Smooth muscle cell of the brain vasculature (primary cell): ENCODE data around the gene DMTF1.
"Not testable (repeated sequence)": the region's sequence is repeated elsewhere in the genome, so short reads cannot be mapped to it uniquely, and the experiment has no call there.

Experiments
- DNase-seq: peaks from one replicate; pipeline ENCODE4 v3.0.0-alpha.2; 2012; ENCODE audit warnings: low read depth, low spot score

The DMTF1 gene

DNA sequence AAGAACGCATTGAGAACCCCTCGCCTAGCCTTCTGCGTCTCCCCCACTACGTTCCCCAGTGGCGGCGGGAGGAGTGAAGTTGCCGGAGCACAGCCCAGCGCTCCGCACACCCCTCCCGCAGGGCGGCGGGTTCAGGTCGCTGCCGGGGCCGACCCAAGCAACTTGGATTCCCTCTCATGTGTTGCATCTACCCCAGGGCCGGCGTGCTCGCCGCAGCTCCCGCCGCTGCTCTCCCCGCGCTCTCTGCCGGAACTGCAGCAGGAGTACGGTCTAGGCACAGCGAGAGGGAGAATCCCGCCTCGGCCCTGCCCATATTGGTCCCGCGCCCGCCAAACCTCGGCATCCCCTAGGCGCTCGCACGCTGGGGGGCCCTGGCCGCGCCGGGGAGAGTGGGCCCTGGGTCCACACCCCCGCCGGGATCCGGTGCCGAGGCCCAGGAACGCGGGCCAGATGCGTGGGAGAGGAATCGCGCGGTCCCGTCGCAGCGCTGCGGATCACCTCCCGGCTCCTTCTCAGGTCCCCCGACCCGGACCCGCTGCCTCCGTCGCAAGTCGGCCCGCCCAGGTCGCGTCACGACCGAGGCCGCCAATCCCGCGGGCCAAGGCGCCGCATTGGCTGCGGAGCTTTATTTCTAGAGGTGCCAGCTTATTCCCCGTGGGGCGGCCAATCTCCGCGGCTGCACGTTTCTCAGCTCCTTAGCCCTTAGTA lies 67.9 kb downstream of the DMTF1 start:
- DNase-seq, result no peak

DNA sequence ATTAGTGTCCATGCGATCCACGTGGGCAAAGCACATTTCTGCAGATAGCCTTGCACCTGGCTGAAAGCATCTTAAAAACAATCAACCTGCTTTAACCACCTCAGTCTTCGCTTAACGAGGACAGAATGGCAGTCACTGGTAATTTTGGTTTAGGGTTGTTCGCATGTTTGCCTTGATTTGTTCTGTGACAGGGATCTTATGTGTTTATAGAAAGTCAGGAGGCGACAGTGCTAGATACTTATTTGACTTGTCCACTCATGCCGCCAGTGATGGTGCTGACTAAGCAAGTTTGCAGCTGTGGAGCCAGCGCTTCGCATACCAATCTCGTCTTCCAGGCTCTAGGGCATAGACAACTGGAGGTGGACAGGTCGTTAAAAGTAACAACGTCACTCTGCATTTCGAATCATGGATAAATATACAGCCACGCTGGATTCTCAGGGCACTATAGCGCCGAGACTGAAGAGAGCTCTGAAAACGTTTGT lies 68.5 kb downstream of the DMTF1 start:
- no peak for DNase-seq

DNA sequence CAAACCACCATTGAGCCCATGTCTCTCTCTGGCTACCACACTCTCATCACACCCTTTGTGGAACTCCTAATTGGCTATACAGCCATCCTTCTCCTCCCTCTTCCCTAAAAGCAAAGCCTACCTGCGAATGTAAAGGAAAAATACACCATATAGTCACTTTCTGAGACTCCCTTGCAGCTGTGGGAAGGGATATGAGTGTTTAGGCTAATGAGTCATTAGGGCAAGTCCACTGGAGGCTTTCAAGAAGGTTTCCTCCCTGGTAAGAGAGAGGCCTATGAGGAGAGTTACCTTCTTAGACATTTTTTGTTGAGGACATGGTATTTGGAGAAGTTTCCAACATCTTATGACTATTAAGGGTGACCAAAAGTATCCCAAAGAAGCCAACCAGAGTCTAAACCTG lies 71.4 kb downstream of the DMTF1 start:
- no peak for DNase-seq

- no peak for DNase-seq
These were observed 73.4 kb downstream of the DMTF1 start for GRCh38 chr7:87225696-87226095.

- no peak for DNase-seq
These were observed 74.2 kb downstream of the DMTF1 start for GRCh38 chr7:87226495-87226894.

- no peak for DNase-seq
These were observed 79.0 kb downstream of the DMTF1 start for GRCh38 chr7:87231258-87231657.

GRCh38 chr7:87231711-87232110 lies 79.5 kb downstream of the DMTF1 start:
- DNase-seq, result no peak

GRCh38 chr7:87234949-87235348 lies 82.7 kb downstream of the DMTF1 start:
- DNase-seq, result no peak

GRCh38 chr7:87238464-87239051 lies 86.3 kb downstream of the DMTF1 start:
- DNase-seq, result not testable (repeated sequence)

DNA sequence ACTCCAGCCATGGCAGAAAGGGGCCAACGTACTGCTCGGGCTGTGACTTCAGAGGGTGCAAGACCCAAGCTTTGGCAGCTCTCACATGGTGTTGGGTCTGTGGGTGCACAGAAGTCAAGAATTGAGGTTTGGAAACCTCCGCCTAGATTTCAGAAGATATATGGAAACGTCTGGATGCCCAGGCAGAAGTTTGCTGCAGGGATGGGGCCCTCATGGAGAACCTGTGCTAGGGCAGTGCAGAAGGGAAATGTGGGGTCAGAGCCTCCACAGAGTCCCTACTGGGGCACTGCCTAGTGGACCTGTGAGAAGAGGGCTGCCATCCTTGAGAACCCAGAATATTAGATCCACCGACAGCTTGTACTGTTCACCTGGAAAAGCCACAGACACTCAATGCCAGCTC lies 93.4 kb downstream of the DMTF1 start:
- DNase-seq, result not testable (repeated sequence)
